Forelimb muscle (tissue), 1 donor: ENCODE results near the gene RABIF. TPM values are rescaled to one million over a fixed set of nuclear protein-coding genes. Genes with fewer than 3 reads are reported as not detected.
A peak's percentile ranks its signal among the peaks of the same experiment; 100 is the strongest.

ENCODE experiments used
- DNase-seq: peaks from one replicate; pipeline ENCODE4 v3.0.0-alpha.2; 2013; ENCODE audit warnings: low read depth
- polyA plus RNA-seq: library from polyadenylated mRNA; unstranded; fragments of 120-200 nt; gene quantifications from one replicate; pipeline ENCODE4 v1.2.1, GENCODE V29; 2013; ENCODE audit not compliant: insufficient read length

RABIF gene
- polyA plus RNA-seq, 1 donor, result 6.6 TPM

GRCh38 chr1:202873026-202873425 is 15.9 kb downstream of the RABIF start:
- DNase-seq, result no peak

- no peak for DNase-seq
These were observed 17.6 kb downstream of the RABIF start for GRCh38 chr1:202871367-202871766.

DNA sequence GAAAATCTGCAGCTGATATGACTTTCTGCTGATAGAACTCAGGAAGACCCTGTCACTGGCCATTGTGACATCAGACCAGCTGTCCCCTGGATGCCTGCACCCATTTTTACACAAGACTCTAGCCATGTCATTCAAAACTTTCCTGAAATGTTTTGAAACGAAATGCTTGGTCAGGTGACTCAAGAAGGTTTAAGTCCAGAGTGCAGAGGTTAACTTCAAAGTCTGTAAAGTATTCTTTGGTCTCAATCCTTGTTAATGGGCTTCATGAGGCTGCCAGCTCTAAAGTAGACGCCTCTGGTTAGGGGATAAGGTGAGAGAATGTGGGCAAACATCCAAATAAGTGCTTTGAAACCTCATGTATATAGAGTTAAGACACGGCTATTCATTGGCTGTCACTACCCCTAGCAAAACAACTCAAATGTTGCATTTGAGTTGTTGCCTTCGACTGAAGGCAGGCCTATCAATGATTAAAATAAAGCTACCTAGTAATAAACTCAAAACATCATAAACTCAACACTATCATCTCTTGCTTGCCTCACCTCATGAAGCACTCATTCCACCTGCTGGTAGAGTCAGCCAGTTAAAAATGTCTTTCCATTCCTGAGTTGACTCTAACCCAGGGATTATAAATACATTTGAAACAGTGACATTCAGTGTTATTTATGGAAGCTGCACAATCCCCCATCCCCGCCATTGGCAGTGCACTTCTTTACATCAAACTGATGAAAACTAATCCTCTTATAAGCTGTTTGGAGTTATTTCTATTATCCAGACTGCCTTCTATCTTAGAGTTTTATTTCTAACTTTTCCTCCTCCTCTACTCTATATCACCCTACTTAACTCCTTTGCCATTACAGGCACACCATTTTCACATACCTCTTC is 26.0 kb downstream of the RABIF start:
- DNase-seq, result no peak

GRCh38 chr1:202861420-202862132 is 27.4 kb downstream of the RABIF start:
- DNase-seq, result peak; percentile 34

DNA sequence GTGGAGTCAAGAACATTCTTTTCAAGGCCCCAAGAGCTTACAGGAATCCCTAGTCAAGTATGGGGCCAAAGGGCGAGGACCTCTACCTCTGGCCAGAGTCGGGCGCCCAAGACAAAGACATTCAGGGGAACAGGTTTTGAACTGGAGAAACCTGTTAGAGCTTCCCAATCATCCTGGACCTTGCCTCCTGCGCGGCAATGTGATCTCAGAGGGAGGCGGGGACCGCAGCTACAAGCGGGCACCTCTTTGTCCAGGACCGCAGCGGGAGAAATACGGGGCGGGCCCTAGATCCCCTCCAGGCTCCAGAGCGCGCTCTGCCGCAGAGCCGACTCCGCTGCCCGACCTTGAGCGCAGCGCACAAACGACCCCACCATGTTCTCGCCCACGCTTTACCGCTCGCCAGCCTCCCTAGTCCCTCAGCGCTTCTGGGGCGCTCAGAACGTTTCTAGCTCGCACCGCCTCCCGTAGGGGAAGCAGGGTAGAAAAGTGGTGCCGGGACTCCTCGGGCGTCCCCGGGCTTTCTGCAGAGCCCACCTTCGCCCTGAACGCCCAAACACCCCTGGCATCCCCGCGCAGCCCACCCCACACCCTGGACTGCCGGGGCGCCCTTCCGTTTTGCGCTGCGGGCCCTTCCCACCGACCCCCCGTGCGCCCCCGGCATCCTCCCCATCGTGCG is 28.1 kb downstream of the RABIF start:
- no peak for DNase-seq

DNA sequence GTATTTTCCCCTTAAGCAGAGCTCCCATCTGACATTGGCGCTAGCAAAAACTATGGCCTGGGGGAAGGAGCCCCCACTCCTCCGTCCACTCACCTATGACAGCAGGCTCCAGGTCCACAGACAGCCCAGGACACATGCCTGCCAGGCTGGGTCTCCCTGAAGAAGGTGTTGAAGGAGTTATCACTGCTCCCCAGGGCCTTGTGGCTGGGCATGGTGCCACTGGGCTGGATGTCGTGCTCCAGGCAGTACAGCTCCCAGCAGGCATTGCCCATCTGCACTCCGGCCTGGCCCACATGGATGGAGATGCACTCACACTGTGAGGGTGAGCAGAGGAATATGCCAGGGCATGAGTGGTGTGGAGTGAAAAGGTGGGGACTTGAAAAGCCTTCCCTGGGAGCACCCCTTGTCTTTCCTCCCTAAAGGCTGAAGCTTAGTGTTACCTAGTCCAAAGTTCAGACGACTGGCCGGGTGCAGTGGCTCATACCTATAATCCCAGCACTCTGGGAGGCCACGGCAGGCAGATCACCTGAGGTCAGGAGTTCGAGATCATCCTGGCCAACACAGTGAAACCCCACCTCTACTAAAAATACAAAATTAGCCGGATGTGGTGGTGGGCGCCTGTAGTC is 30.0 kb downstream of the RABIF start:
- DNase-seq, result no peak

DNA sequence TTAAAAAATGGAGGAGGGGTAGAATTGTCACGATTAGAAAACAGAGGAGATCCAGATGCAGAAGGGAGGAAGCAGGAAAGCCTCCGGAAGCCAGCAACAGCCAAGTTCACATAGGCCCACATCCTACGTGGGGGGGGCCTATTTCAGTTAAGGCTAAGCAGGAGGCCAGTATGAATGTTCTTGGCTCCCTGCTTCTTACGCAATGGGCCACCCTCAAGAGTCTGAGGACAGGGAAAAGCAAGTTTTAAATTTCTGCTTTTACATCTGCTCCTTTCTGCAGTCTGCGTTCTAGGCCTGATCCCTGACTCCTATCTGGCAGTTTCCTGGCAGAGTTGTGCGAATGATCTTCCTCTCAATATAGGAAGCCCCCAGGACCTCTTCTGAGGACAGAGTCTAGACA is 30.6 kb downstream of the RABIF start:
- peak; percentile 25 for DNase-seq

GRCh38 chr1:202857136-202857610 is 31.8 kb downstream of the RABIF start:
- DNase-seq, result no peak

DNA sequence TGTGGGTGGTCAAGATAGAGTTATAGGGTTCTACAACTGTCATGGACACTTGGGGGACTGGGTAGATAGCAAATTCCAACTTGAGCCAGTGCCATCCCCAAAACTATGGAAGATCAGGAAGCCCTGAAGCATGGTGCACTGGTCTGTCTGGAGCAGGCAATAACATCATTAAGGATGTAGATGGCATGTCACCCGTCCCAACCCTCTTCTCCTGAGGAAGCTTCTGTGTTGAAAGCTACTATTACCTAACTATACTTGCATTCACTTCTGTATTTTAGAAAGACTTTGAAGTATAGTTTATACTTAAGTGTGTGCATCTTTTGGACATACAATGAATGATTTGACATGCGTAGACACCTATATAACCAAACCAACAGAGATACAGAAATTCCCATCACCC is 32.9 kb downstream of the RABIF start:
- no peak for DNase-seq

DNA sequence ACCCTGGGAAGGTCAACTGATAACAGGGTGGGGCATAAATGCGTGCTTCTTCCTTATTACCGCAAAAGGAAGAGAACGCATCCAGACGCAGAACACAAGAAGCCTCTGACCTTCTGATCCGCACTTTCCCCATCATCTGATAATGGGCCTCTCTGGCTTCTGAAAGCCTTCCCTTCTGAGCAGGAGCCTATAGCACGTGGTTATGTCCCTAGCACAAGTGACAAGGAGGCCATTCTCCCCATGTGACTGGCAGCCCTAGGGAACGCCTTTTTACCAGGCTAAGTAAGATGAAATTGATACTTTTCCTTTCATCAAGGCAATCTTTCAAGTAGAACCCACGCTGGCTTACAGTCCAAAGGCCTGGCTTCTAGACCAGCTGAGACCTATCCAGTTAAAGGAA is 34.2 kb downstream of the RABIF start:
- DNase-seq, result no peak

DNA sequence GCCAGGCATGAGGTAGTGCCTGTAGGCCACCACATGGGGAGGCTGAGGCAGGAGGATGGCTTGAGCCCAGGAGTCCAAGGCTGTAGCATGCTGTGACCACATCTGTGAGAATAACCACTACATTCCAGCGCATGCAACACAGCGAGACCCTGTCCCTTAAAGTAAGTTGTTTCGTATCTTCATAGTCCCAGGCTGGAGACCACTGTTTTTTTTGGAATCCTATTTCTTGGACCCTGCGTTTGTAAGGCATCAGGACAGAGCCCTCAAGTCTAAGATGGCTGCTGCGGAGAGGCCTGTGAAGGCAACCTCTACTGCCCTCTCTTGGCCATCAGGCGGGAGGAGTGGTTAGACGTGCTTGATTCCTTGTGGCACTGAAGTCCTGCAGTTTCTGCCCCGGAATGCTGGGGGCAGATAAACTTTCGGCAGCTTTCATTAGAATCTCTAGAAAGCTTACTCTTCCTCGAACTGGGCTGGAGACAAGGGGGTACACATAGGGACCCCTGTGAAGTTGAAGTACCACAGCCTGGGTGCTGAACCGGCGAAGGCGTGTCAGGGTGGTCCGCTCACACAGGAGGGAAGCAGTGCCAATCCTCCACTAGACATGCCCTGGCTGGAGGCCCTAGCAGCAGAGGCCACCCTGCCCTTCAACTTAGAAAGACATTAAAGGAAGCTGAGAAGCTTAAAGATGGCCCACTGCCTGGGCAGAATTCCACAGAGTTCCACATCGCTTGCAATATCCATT is 36.6 kb downstream of the RABIF start:
- no peak for DNase-seq

DNA sequence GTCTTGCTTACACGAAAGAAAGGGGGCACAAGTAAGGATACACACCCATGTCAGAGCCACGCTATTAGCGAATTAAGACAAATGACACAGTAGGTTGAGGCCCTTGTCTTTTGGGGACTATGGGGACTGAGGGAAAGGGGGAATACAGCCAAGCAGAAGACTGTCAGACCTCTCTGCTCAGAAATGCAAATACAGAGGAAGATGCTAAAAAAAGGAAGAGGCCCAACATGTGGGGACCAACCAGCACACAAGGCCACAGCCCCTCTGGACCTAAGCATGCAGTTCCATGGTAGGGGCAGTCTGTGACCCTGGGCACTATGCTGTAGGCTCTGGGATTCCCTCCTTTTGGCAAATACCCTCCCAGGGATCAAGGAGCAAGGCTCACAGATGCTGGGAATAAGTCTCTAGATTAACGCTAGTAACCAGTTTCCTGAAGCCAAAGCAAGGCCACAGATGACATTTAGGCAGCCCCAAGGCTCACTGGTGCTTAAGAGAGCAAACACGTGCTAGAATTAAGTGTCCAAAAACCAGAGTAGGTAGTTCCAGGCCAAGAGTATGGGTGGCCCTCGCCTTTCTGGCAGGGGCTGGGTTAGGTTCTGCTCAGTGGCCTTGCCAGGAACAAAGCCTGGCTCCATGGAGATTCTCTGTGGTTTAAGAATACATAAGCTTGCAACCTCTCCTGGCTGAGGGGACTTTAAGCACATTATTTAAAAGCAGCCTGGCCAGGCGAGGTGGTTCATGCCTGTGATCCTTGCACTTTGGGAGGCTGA is 38.2 kb downstream of the RABIF start:
- no peak for DNase-seq

GRCh38 chr1:202848191-202848542 is 40.8 kb downstream of the RABIF start:
- DNase-seq, result no peak

GRCh38 chr1:202844935-202845334 is 44.0 kb downstream of the RABIF start:
- DNase-seq, result no peak

- no peak for DNase-seq
These were observed 44.7 kb downstream of the RABIF start for GRCh38 chr1:202844259-202844658.

GRCh38 chr1:202843081-202843480 is 45.9 kb downstream of the RABIF start:
- DNase-seq, result no peak

- no peak for DNase-seq
These were observed 51.1 kb downstream of the RABIF start for GRCh38 chr1:202837746-202838262.

DNA sequence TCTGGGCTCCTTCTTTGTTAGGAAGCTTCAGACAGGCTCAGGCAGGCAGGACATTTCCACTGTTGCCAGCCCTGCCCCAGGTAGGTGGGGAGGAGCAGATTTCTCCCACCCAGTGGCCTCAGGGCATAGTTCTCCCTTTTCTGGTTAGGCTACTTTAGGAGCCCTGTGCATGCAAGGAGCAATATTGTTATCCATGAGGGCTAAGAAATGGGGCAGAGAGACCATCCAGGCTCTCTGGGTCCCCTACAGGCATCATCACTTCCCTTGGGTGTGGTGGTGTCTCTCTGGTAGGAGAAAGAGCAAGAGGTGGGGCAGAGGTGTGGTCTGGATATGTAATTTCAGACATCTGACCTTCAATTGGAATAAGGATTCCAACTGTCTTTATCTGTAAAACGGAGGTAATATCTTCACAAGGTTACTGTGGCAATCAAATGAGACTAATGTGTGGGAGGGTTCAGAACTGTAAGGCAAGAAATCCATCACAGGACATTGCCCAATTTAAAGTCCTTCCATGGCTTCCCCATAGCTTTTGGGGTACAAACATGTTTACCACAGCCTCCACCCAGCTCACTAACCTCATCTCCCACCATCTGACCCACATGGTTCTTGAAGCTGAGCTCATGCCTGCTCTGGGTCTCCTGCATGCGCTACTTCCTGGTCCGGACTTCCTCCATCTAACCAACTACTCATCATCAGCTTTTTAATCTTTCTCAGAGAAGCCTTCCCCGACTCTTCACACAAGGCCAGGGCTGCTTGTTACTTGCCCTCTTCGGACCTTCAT is 52.1 kb downstream of the RABIF start:
- no peak for DNase-seq

DNA sequence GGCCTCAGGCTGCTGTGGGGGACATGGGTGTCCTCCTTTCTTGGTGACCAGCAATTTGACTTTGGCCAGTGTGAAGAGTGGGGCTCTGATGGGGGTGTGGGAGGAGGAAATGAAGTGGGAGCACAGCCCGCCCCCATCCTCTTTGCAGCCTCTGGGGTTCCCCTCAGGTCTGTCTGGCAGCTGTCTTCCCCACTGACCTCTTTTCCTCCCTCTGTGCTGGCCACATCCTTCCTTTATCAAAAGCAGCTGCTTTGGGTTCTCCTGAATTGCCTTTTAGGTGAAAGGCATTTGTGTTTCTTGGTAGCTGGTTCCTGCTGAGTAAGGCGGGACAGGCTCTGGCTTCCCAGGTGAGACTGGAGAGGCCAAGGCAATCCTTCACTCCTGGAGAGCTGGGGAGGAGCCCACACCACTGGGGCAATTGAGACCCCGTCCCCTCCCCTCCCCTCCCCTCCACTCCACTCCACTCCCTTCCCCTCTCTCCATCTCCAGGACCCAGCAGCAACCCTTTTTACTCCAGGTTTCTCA is 53.3 kb downstream of the RABIF start:
- no peak for DNase-seq
